H1 (cell line): Measurements from ENCODE around the gene MPP3. TPM values are rescaled to one million over a fixed set of nuclear protein-coding genes. Genes with fewer than 3 reads are reported as not detected.
A peak's percentile ranks its signal among the peaks of the same experiment; 100 is the strongest.

Experiments
- CTCF ChIA-PET: fragments of 300-600 bp; sonication (Branson Sonifier 250); formaldehyde crosslinking; loops from one replicate; lab custom pipeline; 2021; ENCODE audit not compliant: partially characterized antibody; lab: Charles Lee
- POLR2A ChIA-PET: fragments of 300-600 bp; sonication (Branson Sonifier 250); formaldehyde crosslinking; loops from one replicate; lab custom pipeline; 2021; ENCODE audit warnings: inconsistent platforms; ENCODE audit not compliant: partially characterized antibody; lab: Charles Lee
- DNase-seq, 2 experiments: peaks; one replicate each; pipeline versions ENCODE4 v3.0.0 to v3.0.0-alpha.2; 2010 to 2022; ENCODE audit warnings: low spot score in 2 of 2, low read depth in 1 of 2, mixed read lengths in 1 of 2
- FAIRE-seq: peaks from 2 replicates; lab custom pipeline; 2011; peaks lifted over from hg19 to GRCh38; lab: Jason Lieb, UNC
- H2AFZ ChIP-seq: 2 replicates; pipeline ENCODE4 v1.8.1; 2012; ENCODE audit warnings: low read length, inconsistent platforms
- H2AK5ac ChIP-seq: 2 replicates; pipeline ENCODE4 v1.6.1; 2013; ENCODE audit warnings: low read depth, low read length
- H2BK120ac ChIP-seq: replicated peaks from 2 replicates; pipeline ENCODE3; 2013; ENCODE audit warnings: low read depth, low read length, inconsistent platforms
- H2BK12ac ChIP-seq: 2 replicates; pipeline ENCODE4 v1.6.1; 2013; ENCODE audit warnings: low read depth, low read length
- H2BK15ac ChIP-seq: 2 replicates; pipeline ENCODE4 v1.6.1; 2013; ENCODE audit warnings: low read length
- H2BK20ac ChIP-seq: 2 replicates; pipeline ENCODE4 v1.6.1; 2013; ENCODE audit warnings: low read length
- H2BK5ac ChIP-seq: 2 replicates; pipeline ENCODE4 v1.6.1; 2013; ENCODE audit warnings: low read depth, low read length
- H3K14ac ChIP-seq: 2 replicates; pipeline ENCODE4 v1.6.1; 2013; ENCODE audit warnings: inconsistent platforms; ENCODE audit not compliant: insufficient read length
- H3K18ac ChIP-seq: 2 replicates; pipeline ENCODE4 v1.6.1; 2013; ENCODE audit warnings: low read length; ENCODE audit errors: extremely low read depth
- H3K23ac ChIP-seq: 2 replicates; pipeline ENCODE4 v1.6.1; 2013; ENCODE audit warnings: inconsistent platforms; ENCODE audit not compliant: insufficient read length
- H3K23me2 ChIP-seq: 2 replicates; pipeline ENCODE4 v1.6.1; 2013; ENCODE audit warnings: low read depth, low read length
- H3K27ac ChIP-seq: 2 replicates; pipeline ENCODE4 v1.6.1; 2011; ENCODE audit warnings: low read depth, low read length, inconsistent platforms
- H3K27me3 ChIP-seq, 4 experiments: replicated peaks in 1 of 4; 1 replicate in 1 of 4; 2 replicates in 3 of 4; pipeline versions ENCODE4 v1.6.1 to v1.8.1; 2011 to 2013; ENCODE audit warnings: low read length in 3 of 4, mild to moderate bottlenecking in 3 of 4, inconsistent platforms in 2 of 4, mixed read lengths in 2 of 4, moderate library complexity in 1 of 4; ENCODE audit not compliant: control insufficient read depth in 3 of 4, insufficient read depth in 3 of 4; ENCODE audit errors: extremely low read depth in 1 of 4
- H3K36me3 ChIP-seq, 4 experiments: 2 replicates each; pipeline versions ENCODE4 v1.6.1 to v1.8.1; 2011 to 2013; ENCODE audit warnings: mild to moderate bottlenecking in 4 of 4, low read length in 3 of 4, moderate library complexity in 2 of 4, control low read depth in 1 of 4, inconsistent platforms in 1 of 4; ENCODE audit not compliant: insufficient read depth in 4 of 4, control insufficient read depth in 2 of 4
- H3K4ac ChIP-seq: replicated peaks from 2 replicates; pipeline ENCODE3; 2013; ENCODE audit warnings: low read length, low read depth, mixed read lengths, inconsistent platforms; ENCODE audit not compliant: insufficient read length
- H3K4me1 ChIP-seq, 4 experiments: replicated peaks in 1 of 4; 1 replicate in 1 of 4; 2 replicates in 3 of 4; pipeline versions ENCODE4 v1.6.1 to v1.8.1; 2011 to 2013; ENCODE audit warnings: low read length in 3 of 4, inconsistent platforms in 2 of 4, mixed read lengths in 1 of 4; ENCODE audit not compliant: insufficient read depth in 4 of 4, control insufficient read depth in 3 of 4
- H3K4me2 ChIP-seq, 2 experiments: 2 replicates each; pipeline versions ENCODE4 v1.6.1 to v1.8.1; 2011 to 2013; ENCODE audit warnings: low read depth in 2 of 2, low read length in 2 of 2, control low read depth in 1 of 2, inconsistent platforms in 1 of 2, mild to moderate bottlenecking in 1 of 2; ENCODE audit not compliant: insufficient read depth in 1 of 2
- H3K4me3 ChIP-seq, 4 experiments: fragments of 200-600, 300-600 bp in 1 of 4; sonication (generic), shearing (Covaris generic), sonication (Bioruptor Twin) in 1 of 4; 2 replicates each; pipeline versions ENCODE4 v1.5.1 to v1.8.1; 2011 to 2016; ENCODE audit warnings: low read length in 4 of 4, low read depth in 3 of 4, control low read depth in 2 of 4, inconsistent platforms in 2 of 4, mild to moderate bottlenecking in 2 of 4, mixed read lengths in 1 of 4, moderate library complexity in 1 of 4; ENCODE audit not compliant: insufficient read depth in 2 of 4; ENCODE audit errors: extremely low read depth in 1 of 4
- H3K56ac ChIP-seq: replicated peaks from 2 replicates; pipeline ENCODE3; 2013; ENCODE audit warnings: low read depth, mild to moderate bottlenecking, mixed read lengths, low read length, inconsistent platforms; ENCODE audit not compliant: insufficient read length
- H3K79me1 ChIP-seq: 2 replicates; pipeline ENCODE4 v1.6.1; 2013; ENCODE audit warnings: low read depth, low read length, control low read depth
- H3K79me2 ChIP-seq, 2 experiments: 2 replicates each; pipeline versions ENCODE4 v1.6.1 to v1.8.1; 2012 to 2013; ENCODE audit warnings: low read length in 2 of 2, mild to moderate bottlenecking in 2 of 2, inconsistent platforms in 1 of 2; ENCODE audit not compliant: insufficient read depth in 2 of 2, control insufficient read depth in 1 of 2
- H3K9ac ChIP-seq, 4 experiments: replicated peaks in 1 of 4; 1 replicate in 1 of 4; 2 replicates in 3 of 4; pipeline versions ENCODE4 v1.6.1 to v1.8.1; 2011 to 2013; ENCODE audit warnings: low read depth in 3 of 4, low read length in 3 of 4, control low read depth in 2 of 4, mild to moderate bottlenecking in 2 of 4, moderate library complexity in 2 of 4, inconsistent platforms in 1 of 4; ENCODE audit errors: extremely low read depth in 1 of 4
- H3K9me3 ChIP-seq, 2 experiments: 2 replicates each; pipeline versions ENCODE4 v1.6.1 to v1.8.1; 2012 to 2013; ENCODE audit warnings: mild to moderate bottlenecking in 2 of 2, moderate library complexity in 2 of 2, control low read depth in 1 of 2, inconsistent platforms in 1 of 2, low read depth in 1 of 2, low read length in 1 of 2, mixed read lengths in 1 of 2; ENCODE audit not compliant: insufficient read depth in 2 of 2
- H4K20me1 ChIP-seq, 2 experiments: replicated peaks in 1 of 2; 2 replicates each; pipeline versions ENCODE3 to v1.8.1; 2011 to 2013; ENCODE audit warnings: inconsistent platforms in 2 of 2, low read length in 2 of 2, mild to moderate bottlenecking in 1 of 2; ENCODE audit not compliant: insufficient read depth in 2 of 2, control insufficient read depth in 1 of 2
- H4K5ac ChIP-seq: 2 replicates; pipeline ENCODE4 v1.6.1; 2013; ENCODE audit warnings: low read length, low read depth, mixed read lengths, inconsistent platforms; ENCODE audit not compliant: insufficient read length
- H4K8ac ChIP-seq: 2 replicates; pipeline ENCODE4 v1.8.0; 2013; ENCODE audit warnings: mild to moderate bottlenecking, moderate library complexity, low read length, inconsistent platforms; ENCODE audit not compliant: insufficient read depth; ENCODE audit errors: extremely low read depth
- H4K91ac ChIP-seq: replicated peaks from 2 replicates; pipeline ENCODE3; 2013; ENCODE audit warnings: low read length, mixed read lengths, inconsistent platforms; ENCODE audit not compliant: insufficient read length
- ASH2L ChIP-seq: fragments of 200-600, 300-600 bp; sonication (generic); IDR thresholded peaks from one replicate; pipeline ENCODE4 v1.7.1; 2017; ENCODE audit warnings: low read length
- CBX8 ChIP-seq: fragments of 300-800, 300-1000 bp; sonication (generic); IDR thresholded peaks from 2 replicates; pipeline ENCODE4 v1.7.1; 2016; ENCODE audit warnings: low read depth, low read length, borderline replicate concordance
- EZH2 ChIP-seq: fragments of 200-600 bp; sonication (generic); IDR thresholded peaks from 2 replicates; pipeline ENCODE4 v1.7.1; 2012; ENCODE audit warnings: low read depth, mild to moderate bottlenecking, moderate library complexity, low read length, inconsistent platforms; ENCODE audit not compliant: severe bottlenecking
- GTF2F1 ChIP-seq: IDR thresholded peaks from 2 replicates; pipeline ENCODE4 v1.6.1; 2012; ENCODE audit warnings: low read depth, low read length, improper control_type of control experiment, borderline replicate concordance
- KDM1A ChIP-seq: fragments of 200-600, 300-600 bp; sonication (generic); IDR thresholded peaks from 2 replicates; pipeline ENCODE4 v1.7.1; 2016; ENCODE audit warnings: mild to moderate bottlenecking, low read length, borderline replicate concordance
- MAFK ChIP-seq: IDR thresholded peaks from 2 replicates; pipeline ENCODE4 v1.6.1; 2012; ENCODE audit warnings: low read depth, mild to moderate bottlenecking, improper control_type of control experiment, low read length
- RBBP5 ChIP-seq: IDR thresholded peaks from 2 replicates; pipeline ENCODE4 v1.7.1; 2012; ENCODE audit warnings: low read depth, mild to moderate bottlenecking, inconsistent platforms, low read length, moderate library complexity, borderline replicate concordance
- SP1 ChIP-seq: IDR thresholded peaks from 2 replicates; pipeline ENCODE4 v1.6.1; 2011; ENCODE audit warnings: low read depth, low read length
- WGBS, 2 experiments: shearing (Covaris generic) in 1 of 2; methylation state at CpG; one replicate each; pipeline versions ENCODE4 v1.1.6 to v1.1.7; 2013 to 2015; ENCODE audit warnings: low lambda C conversion rate in 2 of 2, mixed read lengths in 2 of 2, inconsistent platforms in 1 of 2, low coverage in 1 of 2, missing lambda C conversion rate in 1 of 2; ENCODE audit not compliant: insufficient replicate concordance in 2 of 2, insufficient coverage in 1 of 2, insufficient read length in 1 of 2; ENCODE audit errors: extremely low coverage in 1 of 2, missing lambda C conversion rate in 1 of 2; 5-methylcytosine and 5-hydroxymethylcytosine counted together
- polyA plus RNA-seq, 7 experiments: library from polyadenylated mRNA; depleted of rRNA in 3 of 7; stranded (reverse) in 5 of 7; unstranded in 2 of 7; fragments of >200 nt in 5 of 7; fragments of 200-250 nt in 2 of 7; gene quantifications; 1 replicate in 5 of 7; 2 replicates in 1 of 7; 4 replicates in 1 of 7; pipeline versions ENCODE4 v1.2.1 to v1.2.3, GENCODE V29; 2011 to 2013; ENCODE audit warnings: missing spikeins in 2 of 7, mixed read lengths in 2 of 7
- total RNA-seq: library from RNA; stranded (reverse); fragmentation: NEBNext Ultra II Directional; extraction: Animal tissue kit (Norgen Biotek cat#: 25700); gene quantifications from 2 replicates; pipeline ENCODE4 v1.2.1, GENCODE V29; 2021
- TF ChIP-seq, protein P1 (sequence below), 3 experiments: IDR thresholded peaks; 1 replicate in 2 of 3; 2 replicates in 1 of 3; pipeline versions ENCODE4 v1.5.1 to v1.6.1; 2011; ENCODE audit warnings: low read length in 3 of 3, mild to moderate bottlenecking in 3 of 3, inconsistent platforms in 2 of 3, low read depth in 1 of 3, moderate library complexity in 1 of 3; ENCODE audit not compliant: insufficient read depth in 1 of 3; ENCODE audit errors: control extremely low read depth in 1 of 3

Gene MPP3
- total and polyA plus RNA-seq, 2 of the 8 experiments (the other 6 are each of a cell fraction or from before 2014, with no cell fraction given), result 3.1 to 6.1 TPM

DNA sequence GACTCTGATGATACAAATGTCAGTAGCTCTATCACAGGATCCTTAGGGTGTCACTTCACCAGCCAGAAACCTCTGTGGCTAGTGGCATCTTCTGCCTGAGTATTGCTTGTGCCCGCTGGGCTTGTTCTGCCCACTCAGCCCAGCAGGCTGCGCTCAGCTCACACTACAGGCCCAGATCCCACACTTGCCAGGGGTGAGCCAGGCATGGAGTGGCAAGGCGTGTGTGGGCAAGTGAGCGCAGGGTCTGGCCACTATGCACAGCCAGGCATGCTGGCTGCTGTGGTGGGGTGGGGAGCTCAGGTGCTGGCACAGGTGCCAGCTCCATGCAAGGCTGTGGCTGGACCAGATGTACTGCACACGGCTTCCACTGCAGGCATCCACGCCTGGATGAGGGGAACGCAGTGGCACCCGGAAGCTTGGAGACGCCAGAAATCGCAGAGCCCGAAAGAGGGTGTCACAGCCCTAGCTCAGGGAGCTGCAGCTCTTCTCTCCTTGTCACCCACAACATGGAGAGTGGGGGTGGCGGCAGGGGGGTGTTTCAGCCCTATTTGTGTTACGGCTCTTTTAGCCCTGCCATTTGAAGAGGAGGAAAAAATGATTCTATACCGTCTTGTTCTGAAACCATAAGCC is 42.5 kb downstream of the MPP3 start:
- Histone ChIP-seq H2AFZ (0 out of 2 replicates have a peak overlapping the region, but pooled peaks have one; percentile 45), H3K4me2 (no peak overlapping the region), H3K56ac (no peak overlapping the region), H3K36me3 (no peaks in the 10 kb centered on the region), H3K23ac (no peak overlapping the region), H3K9me3 (no peaks in the 10 kb centered on the region), H3K27ac (no peak overlapping the region), H3K23me2 (no peaks in the 10 kb centered on the region), H3K27me3 (no peaks in the 10 kb centered on the region), H3K18ac (no peak overlapping the region), H3K9ac (no peak overlapping the region), H4K20me1 (no peaks in the 10 kb centered on the region), H2BK120ac (no peak overlapping the region), H2AK5ac (no peak overlapping the region), H4K91ac (no peak overlapping the region), H3K4ac (no peak overlapping the region), H2BK15ac (no peak overlapping the region), H3K4me3 (no peak overlapping the region), H4K5ac (no peak overlapping the region), H3K79me1 (no peaks in the 10 kb centered on the region), H3K14ac (no peak overlapping the region), H4K8ac (no peak overlapping the region; the same call in 1 of the 2 replicates), H3K79me2 (no peaks in the 10 kb centered on the region), H3K4me1 (no peaks in the 10 kb centered on the region; a peak in 1 of 7 replicates), H2BK20ac (no peak overlapping the region), H2BK12ac (peak overlapping the region; percentile 4; the same call in 1 of the 2 replicates), H2BK5ac (no peak overlapping the region; the same call in 1 of the 2 replicates)
- ChIA-PET CTCF (interaction anchor here (0.6 to 2.4 kb wide), 29 partner anchors 8 to 365 kb away, joined by 3 to 26 read pairs (median 3); partner anchors contain the start of genes CD300LG and CFAP97D1), POLR2A (interaction anchor here (1.0 to 2.6 kb wide), 5 partner anchors 10 to 56 kb away, joined by 3 to 8 read pairs (median 3); partner anchors contain the start of genes CD300LG and CFAP97D1)
- WGBS, 2 experiments, result 81% methylated on average over 14 of the region's 14 CpGs; no CpG with 5 or more reads in 1 of the 2 experiments
- DNase-seq (peak in 1 of 2 experiments; percentile 58), FAIRE-seq (no peak)
- TF ChIP-seq SP1, result no peak
- no peak for TF ChIP-seq RBBP5
- TF ChIP-seq MAFK, result no peak
- TF ChIP-seq KDM1A, result no peak
- TF ChIP-seq GTF2F1, result no peak
- no peak for TF ChIP-seq ASH2L
- TF ChIP-seq EZH2, result no peak
- TF ChIP-seq, protein P1, sequence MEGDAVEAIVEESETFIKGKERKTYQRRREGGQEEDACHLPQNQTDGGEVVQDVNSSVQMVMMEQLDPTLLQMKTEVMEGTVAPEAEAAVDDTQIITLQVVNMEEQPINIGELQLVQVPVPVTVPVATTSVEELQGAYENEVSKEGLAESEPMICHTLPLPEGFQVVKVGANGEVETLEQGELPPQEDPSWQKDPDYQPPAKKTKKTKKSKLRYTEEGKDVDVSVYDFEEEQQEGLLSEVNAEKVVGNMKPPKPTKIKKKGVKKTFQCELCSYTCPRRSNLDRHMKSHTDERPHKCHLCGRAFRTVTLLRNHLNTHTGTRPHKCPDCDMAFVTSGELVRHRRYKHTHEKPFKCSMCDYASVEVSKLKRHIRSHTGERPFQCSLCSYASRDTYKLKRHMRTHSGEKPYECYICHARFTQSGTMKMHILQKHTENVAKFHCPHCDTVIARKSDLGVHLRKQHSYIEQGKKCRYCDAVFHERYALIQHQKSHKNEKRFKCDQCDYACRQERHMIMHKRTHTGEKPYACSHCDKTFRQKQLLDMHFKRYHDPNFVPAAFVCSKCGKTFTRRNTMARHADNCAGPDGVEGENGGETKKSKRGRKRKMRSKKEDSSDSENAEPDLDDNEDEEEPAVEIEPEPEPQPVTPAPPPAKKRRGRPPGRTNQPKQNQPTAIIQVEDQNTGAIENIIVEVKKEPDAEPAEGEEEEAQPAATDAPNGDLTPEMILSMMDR (IDR thresholded peaks at IDR 0.05; ENCODE audit: control extremely low read depth in 1 of 3, insufficient read depth in 1 of 3, low read depth in 1 of 3, low read length in 3 of 3), result peak; percentile 72 to 78 (median 75)
- TF ChIP-seq CBX8, result no peak
